B cell (primary cell): ENCODE measurements around the gene CALML5.

ENCODE experiments used
- EZH2 ChIP-seq: IDR thresholded peaks from 2 replicates; pipeline ENCODE4 v1.6.1; 2012; ENCODE audit warnings: borderline replicate concordance, low read depth, mild to moderate bottlenecking, moderate library complexity, low read length; ENCODE audit not compliant: insufficient read depth, poor library complexity, severe bottlenecking
- TF ChIP-seq, protein P1 (sequence below): fragments of 200-600 bp; IDR thresholded peaks from one replicate; pipeline ENCODE4 v1.8.0; 2022; ENCODE audit warnings: antibody characterized with exemption, mild to moderate bottlenecking

DNA sequence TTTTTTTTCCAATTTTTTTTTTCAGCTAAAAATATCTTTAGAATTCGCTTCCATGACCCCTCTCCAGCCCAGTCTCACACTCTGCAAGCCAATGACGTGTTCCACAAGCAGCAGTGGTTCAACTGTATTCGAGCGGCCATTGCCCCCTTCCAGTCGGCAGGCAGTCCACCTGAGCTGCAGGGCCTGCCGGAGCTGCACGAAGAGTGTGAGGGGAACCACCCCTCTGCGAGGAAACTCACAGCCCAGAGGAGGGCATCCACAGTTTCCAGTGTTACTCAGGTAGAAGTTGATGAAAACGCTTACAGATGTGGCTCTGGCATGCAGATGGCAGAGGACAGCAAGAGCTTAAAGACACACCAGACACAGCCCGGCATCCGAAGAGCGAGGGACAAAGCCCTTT lies 42.8 kb downstream of the CALML5 start:
- TF ChIP-seq, protein P1, sequence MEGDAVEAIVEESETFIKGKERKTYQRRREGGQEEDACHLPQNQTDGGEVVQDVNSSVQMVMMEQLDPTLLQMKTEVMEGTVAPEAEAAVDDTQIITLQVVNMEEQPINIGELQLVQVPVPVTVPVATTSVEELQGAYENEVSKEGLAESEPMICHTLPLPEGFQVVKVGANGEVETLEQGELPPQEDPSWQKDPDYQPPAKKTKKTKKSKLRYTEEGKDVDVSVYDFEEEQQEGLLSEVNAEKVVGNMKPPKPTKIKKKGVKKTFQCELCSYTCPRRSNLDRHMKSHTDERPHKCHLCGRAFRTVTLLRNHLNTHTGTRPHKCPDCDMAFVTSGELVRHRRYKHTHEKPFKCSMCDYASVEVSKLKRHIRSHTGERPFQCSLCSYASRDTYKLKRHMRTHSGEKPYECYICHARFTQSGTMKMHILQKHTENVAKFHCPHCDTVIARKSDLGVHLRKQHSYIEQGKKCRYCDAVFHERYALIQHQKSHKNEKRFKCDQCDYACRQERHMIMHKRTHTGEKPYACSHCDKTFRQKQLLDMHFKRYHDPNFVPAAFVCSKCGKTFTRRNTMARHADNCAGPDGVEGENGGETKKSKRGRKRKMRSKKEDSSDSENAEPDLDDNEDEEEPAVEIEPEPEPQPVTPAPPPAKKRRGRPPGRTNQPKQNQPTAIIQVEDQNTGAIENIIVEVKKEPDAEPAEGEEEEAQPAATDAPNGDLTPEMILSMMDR: no peak
- TF ChIP-seq EZH2: no peak
